ENCODE data around the gene RND2. TPM values are rescaled to one million over a fixed set of nuclear protein-coding genes. Genes with fewer than 3 reads are reported as not detected.

The RND2 gene
- total and polyA plus RNA-seq, 2 of the 13 experiments (the other 11 are each of a cell fraction or from before 2014, with no cell fraction given) = 0.05 to 0.11 TPM

DNA sequence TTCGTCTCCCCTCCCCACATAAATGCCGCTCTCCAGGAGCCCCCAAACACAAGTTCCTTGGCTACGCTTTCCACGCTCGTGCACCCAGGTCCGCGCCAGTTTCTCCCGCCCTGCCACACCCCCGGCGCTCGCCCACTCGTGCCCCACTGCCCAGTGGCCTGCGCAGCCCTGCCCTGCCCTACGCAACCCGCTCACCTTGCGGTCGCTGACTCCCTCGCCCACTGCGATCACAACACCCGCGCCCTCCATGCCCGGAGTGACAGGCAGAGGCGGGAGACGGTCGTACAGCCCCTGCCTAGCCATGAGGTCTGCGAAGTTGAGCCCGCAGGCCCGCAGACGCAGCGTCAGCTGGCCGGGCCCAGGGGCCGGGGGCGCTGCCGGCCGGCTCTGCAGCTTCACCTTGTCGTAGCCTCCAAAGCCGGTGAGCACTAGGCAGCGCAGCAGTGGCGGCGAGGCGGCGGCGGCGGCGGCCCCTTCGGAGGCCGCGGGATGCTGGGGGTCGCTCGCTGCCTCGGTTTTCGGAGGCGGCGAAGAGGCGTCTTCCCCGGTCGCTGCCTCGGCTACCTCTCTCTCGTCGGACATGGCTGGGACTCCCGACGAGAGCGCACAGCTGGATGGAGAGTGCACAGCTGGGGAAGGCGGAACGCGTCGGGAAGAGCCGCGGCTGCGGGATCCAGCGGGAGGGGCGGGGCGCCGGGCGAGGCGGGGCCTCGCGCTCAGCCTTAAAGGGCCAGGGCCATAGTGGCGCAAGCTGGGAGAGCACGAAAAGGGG, 3.1 kb upstream of the RND2 start, which contains the start of gene VAT1 (continued):
- TF ChIP-seq, protein P1, sequence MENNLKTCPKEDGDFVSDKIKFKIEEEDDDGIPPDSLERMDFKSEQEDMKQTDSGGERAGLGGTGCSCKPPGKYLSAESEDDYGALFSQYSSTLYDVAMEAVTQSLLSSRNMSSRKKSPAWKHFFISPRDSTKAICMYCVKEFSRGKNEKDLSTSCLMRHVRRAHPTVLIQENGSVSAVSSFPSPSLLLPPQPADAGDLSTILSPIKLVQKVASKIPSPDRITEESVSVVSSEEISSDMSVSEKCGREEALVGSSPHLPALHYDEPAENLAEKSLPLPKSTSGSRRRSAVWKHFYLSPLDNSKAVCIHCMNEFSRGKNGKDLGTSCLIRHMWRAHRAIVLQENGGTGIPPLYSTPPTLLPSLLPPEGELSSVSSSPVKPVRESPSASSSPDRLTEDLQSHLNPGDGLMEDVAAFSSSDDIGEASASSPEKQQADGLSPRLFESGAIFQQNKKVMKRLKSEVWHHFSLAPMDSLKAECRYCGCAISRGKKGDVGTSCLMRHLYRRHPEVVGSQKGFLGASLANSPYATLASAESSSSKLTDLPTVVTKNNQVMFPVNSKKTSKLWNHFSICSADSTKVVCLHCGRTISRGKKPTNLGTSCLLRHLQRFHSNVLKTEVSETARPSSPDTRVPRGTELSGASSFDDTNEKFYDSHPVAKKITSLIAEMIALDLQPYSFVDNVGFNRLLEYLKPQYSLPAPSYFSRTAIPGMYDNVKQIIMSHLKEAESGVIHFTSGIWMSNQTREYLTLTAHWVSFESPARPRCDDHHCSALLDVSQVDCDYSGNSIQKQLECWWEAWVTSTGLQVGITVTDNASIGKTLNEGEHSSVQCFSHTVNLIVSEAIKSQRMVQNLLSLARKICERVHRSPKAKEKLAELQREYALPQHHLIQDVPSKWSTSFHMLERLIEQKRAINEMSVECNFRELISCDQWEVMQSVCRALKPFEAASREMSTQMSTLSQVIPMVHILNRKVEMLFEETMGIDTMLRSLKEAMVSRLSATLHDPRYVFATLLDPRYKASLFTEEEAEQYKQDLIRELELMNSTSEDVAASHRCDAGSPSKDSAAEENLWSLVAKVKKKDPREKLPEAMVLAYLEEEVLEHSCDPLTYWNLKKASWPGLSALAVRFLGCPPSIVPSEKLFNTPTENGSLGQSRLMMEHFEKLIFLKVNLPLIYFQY (CRISPR knock-in tag; IDR thresholded peaks at IDR 0.05; ENCODE audit: borderline replicate concordance) = 0 out of 2 replicates have a peak, but pooled peaks have one; percentile 13
- TF ChIP-seq MEF2D (CRISPR knock-in tag; IDR thresholded peaks at IDR 0.05) (no peak), LCORL (IDR thresholded peaks at IDR 0.05) (no peak), LCORL (CRISPR knock-in tag; IDR thresholded peaks at IDR 0.05) (no peak; the same call in 1 of the 2 replicates), ZNF143 (CRISPR knock-in tag; IDR thresholded peaks at IDR 0.05) (0 out of 2 replicates have a peak, but pooled peaks have one; percentile 2), ZC3H13 (CRISPR knock-in tag; IDR thresholded peaks at IDR 0.05) (peak; percentile 92), DNMT3B (CRISPR knock-in tag; conservative IDR thresholded peaks at IDR 0.05) (no peak), JARID2 (CRISPR knock-in tag; IDR thresholded peaks at IDR 0.05; ENCODE audit: insufficient replicate concordance) (no peak)
- TF ChIP-seq, protein P2, sequence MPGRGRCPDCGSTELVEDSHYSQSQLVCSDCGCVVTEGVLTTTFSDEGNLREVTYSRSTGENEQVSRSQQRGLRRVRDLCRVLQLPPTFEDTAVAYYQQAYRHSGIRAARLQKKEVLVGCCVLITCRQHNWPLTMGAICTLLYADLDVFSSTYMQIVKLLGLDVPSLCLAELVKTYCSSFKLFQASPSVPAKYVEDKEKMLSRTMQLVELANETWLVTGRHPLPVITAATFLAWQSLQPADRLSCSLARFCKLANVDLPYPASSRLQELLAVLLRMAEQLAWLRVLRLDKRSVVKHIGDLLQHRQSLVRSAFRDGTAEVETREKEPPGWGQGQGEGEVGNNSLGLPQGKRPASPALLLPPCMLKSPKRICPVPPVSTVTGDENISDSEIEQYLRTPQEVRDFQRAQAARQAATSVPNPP (CRISPR knock-in tag; IDR thresholded peaks at IDR 0.05) = no peak
- TF ChIP-seq, protein P3, sequence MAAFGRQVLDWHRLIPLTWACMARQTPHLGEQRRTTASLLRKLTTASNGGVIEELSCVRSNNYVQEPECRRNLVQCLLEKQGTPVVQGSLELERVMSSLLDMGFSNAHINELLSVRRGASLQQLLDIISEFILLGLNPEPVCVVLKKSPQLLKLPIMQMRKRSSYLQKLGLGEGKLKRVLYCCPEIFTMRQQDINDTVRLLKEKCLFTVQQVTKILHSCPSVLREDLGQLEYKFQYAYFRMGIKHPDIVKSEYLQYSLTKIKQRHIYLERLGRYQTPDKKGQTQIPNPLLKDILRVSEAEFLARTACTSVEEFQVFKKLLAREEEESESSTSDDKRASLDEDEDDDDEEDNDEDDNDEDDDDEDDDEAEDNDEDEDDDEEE (CRISPR knock-in tag; IDR thresholded peaks at IDR 0.05) = peak; percentile 97; the same call in 1 of the 2 replicates
- TF ChIP-seq, protein P4, sequence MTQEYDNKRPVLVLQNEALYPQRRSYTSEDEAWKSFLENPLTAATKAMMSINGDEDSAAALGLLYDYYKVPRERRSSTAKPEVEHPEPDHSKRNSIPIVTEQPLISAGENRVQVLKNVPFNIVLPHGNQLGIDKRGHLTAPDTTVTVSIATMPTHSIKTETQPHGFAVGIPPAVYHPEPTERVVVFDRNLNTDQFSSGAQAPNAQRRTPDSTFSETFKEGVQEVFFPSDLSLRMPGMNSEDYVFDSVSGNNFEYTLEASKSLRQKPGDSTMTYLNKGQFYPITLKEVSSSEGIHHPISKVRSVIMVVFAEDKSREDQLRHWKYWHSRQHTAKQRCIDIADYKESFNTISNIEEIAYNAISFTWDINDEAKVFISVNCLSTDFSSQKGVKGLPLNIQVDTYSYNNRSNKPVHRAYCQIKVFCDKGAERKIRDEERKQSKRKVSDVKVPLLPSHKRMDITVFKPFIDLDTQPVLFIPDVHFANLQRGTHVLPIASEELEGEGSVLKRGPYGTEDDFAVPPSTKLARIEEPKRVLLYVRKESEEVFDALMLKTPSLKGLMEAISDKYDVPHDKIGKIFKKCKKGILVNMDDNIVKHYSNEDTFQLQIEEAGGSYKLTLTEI (CRISPR knock-in tag; conservative IDR thresholded peaks at IDR 0.05) = no peak
- TF ChIP-seq, protein P5, sequence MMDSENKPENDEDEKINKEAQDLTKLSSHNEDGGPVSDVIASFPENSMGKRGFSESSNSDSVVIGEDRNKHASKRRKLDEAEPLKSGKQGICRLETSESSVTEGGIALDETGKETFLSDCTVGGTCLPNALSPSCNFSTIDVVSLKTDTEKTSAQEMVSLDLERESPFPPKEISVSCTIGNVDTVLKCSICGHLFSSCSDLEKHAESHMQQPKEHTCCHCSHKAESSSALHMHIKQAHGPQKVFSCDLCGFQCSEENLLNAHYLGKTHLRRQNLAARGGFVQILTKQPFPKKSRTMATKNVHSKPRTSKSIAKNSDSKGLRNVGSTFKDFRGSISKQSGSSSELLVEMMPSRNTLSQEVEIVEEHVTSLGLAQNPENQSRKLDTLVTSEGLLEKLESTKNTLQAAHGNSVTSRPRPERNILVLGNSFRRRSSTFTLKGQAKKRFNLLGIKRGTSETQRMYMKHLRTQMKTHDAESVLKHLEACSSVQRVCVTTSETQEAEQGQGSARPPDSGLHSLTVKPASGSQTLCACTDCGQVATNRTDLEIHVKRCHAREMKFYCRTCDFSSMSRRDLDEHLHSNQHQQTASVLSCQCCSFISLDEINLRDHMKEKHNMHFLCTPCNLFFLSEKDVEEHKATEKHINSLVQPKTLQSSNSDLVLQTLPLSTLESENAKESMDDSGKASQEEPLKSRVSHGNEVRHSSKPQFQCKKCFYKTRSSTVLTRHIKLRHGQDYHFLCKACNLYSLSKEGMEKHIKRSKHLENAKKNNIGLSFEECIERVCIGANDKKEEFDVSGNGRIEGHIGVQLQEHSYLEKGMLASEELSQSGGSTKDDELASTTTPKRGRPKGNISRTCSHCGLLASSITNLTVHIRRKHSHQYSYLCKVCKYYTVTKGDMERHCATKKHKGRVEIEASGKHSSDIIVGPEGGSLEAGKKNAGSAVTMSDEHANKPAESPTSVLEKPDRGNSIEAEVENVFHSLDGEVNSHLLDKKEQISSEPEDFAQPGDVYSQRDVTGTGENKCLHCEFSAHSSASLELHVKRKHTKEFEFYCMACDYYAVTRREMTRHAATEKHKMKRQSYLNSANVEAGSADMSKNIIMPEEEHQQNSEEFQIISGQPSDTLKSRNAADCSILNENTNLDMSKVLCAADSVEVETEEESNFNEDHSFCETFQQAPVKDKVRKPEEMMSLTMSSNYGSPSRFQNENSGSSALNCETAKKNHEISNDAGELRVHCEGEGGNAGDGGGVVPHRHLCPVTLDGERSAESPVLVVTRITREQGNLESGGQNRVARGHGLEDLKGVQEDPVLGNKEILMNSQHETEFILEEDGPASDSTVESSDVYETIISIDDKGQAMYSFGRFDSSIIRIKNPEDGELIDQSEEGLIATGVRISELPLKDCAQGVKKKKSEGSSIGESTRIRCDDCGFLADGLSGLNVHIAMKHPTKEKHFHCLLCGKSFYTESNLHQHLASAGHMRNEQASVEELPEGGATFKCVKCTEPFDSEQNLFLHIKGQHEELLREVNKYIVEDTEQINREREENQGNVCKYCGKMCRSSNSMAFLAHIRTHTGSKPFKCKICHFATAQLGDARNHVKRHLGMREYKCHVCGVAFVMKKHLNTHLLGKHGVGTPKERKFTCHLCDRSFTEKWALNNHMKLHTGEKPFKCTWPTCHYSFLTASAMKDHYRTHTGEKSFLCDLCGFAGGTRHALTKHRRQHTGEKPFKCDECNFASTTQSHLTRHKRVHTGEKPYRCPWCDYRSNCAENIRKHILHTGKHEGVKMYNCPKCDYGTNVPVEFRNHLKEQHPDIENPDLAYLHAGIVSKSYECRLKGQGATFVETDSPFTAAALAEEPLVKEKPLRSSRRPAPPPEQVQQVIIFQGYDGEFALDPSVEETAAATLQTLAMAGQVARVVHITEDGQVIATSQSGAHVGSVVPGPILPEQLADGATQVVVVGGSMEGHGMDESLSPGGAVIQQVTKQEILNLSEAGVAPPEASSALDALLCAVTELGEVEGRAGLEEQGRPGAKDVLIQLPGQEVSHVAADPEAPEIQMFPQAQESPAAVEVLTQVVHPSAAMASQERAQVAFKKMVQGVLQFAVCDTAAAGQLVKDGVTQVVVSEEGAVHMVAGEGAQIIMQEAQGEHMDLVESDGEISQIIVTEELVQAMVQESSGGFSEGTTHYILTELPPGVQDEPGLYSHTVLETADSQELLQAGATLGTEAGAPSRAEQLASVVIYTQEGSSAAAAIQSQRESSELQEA (CRISPR knock-in tag; IDR thresholded peaks at IDR 0.05; ENCODE audit: not compliant biosample characterization) = peak; percentile 98

Data from HepG2 (cell line).